ENCODE results near the gene EFS. TPM values are rescaled to one million over a fixed set of nuclear protein-coding genes. Genes with fewer than 3 reads are reported as not detected.

Gene EFS
- total and polyA plus RNA-seq, 2 of the 8 experiments (the other 6 are each of a cell fraction or from before 2014, with no cell fraction given) = 27.8 to 28.6 TPM

- TF ChIP-seq MAFK (IDR thresholded peaks at IDR 0.05; ENCODE audit: low read depth, low read length) = no peak
- no peak for TF ChIP-seq GABPA (IDR thresholded peaks at IDR 0.05; ENCODE audit: borderline replicate concordance, insufficient read depth, low read length)
- TF ChIP-seq KDM4A (IDR thresholded peaks at IDR 0.05; ENCODE audit: low read depth, low read length, severe bottlenecking) = no peak
Observed at GRCh38 chr14:23378612-23379220, 13.7 kb upstream of the EFS start (continued).
